GM18502 (cell line): ENCODE data around the gene MACROD2.
"Not testable (repeated sequence)": the region's sequence is repeated elsewhere in the genome, so short reads cannot be mapped to it uniquely, and the experiment has no call there.

ENCODE experiments used
- ATAC-seq: cut with Tn5 transposase; IDR thresholded peaks from one replicate; pipeline ENCODE4 v1.9.1; 2021; ENCODE audit warnings: mild to moderate bottlenecking; ENCODE audit not compliant: unreplicated experiment, poor library complexity

Gene MACROD2

GRCh38 chr20:15528391-15529111 lies 1533.2 kb downstream of the MACROD2 start:
- ATAC-seq = no peak

DNA sequence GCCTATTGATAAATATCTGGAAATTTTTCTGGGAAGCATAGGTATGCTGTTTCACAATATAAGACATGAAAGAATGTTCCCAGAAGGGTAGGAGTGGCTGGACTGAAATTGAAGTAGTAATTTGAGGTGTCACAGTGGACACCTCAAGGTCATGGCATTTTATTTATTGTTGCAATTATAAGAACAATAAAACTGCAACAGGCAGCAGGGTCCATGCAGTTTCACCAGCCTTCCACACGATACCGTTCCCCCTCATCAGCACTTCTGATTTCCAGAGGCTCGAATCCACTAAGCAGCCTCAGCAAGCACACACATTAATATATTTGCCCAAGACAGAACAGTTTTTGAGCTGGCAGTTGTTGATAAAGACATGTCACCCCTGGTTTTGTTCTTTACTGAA lies 1540.5 kb downstream of the MACROD2 start:
- no peak for ATAC-seq

GRCh38 chr20:15537200-15537599 lies 1541.9 kb downstream of the MACROD2 start:
- not testable (repeated sequence) for ATAC-seq

GRCh38 chr20:15542655-15543054 lies 1547.3 kb downstream of the MACROD2 start:
- ATAC-seq = no peak

- no peak for ATAC-seq
These were observed 1549.4 kb downstream of the MACROD2 start for GRCh38 chr20:15544742-15545141.

GRCh38 chr20:15546525-15547023 lies 1551.3 kb downstream of the MACROD2 start:
- ATAC-seq = no peak

- ATAC-seq = no peak
These were observed 1551.8 kb downstream of the MACROD2 start for GRCh38 chr20:15547119-15547518.

DNA sequence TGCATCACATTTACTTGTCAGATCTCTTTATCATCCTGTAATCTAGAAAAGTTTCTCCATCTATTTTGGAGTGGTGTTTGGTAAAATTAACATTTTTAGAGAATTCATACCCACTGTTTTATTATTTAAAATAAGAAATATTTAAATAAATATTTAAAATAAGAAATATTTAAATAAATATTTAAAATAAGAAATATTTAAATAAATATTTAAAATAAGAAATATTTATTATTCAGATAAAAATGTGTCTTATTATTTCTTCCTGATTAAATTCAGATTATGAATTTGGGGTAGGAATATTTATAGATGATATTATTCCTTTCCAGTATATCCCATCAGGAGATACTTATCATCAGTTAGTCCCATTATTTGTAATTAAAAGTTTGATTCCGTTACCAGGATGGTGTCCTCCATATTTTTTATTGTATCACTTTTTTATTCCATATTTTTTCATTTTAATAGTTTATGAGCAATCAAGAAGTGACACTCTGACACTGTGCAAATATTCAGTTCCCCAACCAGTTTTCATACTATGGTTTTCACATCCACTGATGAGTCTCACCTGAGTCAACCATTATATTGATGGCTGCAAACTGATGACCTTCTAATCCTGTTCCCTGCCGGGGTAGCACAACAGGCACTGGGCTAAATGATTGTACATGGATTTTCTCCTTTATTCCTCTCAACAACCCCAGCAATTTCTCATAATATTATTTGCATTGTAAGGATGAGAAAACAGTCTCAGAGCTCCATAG lies 1555.0 kb downstream of the MACROD2 start:
- no peak for ATAC-seq

DNA sequence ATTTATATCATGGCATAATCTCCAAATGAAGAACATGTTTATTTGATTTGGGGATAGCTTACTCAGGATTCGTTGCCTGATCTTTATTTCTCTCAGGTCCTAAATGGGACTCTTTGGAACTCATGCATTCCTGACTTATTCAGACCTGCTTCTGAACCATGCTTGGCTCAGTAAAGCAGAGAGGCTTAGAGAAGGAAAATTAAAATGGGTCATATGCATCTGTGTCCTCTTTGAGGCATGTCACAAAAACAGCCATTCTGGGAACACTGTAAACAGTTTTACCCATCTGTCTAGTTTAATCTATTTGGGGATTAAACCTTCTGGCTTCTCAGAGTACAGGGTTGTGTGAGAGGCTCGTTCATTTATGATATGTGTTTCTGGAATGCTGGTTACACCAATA lies 1560.6 kb downstream of the MACROD2 start:
- no peak for ATAC-seq

- ATAC-seq = no peak
These were observed 1561.6 kb downstream of the MACROD2 start for GRCh38 chr20:15556869-15557268.

DNA sequence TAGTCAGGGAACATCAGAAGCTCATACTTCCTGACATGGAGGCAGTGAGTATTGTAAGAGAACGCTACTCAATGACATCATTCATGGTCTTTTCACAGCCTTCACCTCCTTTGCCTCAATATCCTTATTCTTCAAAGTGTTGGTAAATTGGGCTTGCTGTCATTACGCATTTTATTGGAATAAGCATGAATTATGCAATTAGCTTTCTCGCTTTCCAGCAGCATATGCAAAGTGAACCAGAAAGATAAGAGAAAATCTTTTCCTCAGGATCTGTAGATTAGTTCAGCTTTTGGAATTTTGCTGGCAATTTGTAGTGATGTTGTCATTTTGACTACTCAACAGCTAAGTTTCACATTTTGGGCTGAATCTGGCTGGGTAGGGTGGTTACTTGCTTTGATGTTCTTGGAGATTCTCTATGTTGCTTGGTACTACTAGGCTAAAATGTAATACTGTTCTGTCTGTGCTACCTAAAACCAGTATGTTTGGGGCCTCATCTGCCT lies 1565.8 kb downstream of the MACROD2 start:
- ATAC-seq = no peak

DNA sequence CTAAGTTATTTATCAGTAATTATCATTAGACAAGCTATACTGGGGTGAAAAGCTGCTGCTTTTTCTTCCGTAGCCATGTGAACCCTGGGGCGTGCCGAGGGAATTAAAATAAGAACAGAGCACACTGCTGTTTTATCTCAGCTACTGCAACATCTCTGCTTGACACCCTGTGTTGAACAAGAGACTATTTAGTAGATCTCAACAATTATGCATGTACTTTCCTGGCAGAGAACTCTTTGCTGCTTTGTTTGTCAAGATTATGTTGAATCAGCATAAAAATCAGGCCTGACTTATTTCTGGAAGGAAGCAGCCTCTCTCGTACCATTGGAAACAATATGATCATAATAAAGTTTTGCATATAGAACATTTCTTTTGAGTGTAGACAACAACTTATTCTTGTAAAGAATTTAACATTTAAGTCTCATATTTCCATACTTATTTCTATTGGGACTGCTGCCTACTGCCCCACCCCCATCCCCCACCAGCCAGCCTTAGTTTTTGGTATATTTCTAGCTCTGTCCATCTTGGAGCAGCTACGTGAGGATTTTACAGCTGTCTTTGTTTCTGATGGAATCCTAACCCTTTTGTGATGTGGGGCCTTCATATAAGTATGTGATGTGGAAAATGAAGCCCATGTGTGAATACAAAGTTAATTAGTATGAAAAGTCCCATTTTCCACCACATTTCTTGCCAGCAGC lies 1566.5 kb downstream of the MACROD2 start:
- ATAC-seq = no peak

- ATAC-seq = no peak
These were observed 1568.5 kb downstream of the MACROD2 start for GRCh38 chr20:15563836-15564235.

- no peak for ATAC-seq
These were observed 1569.7 kb downstream of the MACROD2 start for GRCh38 chr20:15564981-15565380.

DNA sequence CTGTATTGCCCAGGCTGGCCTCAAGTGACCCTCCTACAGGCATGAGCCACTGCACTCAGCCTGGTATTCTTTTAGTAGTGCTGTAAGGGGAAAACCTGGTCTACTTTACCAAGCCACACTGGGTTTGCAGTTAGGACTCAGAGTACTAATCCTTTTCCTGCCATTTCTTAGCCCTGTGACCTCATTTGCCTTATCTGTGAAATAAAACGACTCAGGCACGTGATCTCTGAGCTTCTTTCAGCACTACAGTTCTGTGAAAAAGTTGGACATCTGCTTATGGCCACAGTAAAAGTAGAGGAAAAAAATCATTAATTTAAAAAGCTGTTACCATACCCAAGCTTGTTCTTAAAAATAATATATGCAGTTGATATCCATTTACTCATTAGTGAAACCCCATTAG lies 1570.5 kb downstream of the MACROD2 start:
- ATAC-seq = no peak

DNA sequence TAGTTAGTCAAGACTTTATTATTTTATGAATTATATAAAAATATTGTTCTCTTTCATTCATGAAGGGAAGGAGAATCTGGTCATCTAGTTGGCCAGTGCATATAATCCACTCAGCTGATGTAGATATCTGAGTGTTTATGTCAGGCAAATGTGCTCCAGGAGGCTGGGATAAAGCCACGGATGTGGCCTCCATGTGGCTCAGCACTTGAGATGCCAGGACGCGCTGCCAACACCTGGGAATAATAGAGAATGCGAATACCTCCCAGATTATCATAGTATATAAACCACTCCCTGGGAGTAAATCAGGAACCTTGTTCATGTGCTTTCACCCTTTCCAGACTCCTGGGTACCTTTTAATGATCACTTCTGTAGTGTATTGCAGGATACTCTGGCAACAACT lies 1571.9 kb downstream of the MACROD2 start:
- no peak for ATAC-seq

DNA sequence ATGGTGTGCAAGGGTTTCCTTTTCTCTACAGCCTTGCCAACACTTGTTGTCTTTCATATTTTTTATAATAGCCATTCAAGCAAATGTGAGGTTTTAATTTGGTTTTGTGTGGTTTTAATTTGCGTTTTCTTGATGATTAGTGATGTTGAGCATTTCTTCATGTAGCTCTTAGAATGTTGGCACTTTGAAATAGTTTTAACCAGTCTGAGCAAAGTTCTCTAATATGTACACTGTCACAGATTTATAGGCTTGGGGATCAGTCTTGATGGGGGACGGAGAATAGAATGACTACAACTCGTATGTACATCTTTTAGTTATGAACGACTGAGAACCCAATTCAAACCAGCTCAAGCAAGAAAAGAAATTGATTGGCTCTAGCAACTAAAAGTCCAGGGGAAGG lies 1574.8 kb downstream of the MACROD2 start:
- no peak for ATAC-seq

- no peak for ATAC-seq
These were observed 1575.7 kb downstream of the MACROD2 start for GRCh38 chr20:15571056-15571455.

GRCh38 chr20:15575255-15575654 lies 1579.9 kb downstream of the MACROD2 start:
- no peak for ATAC-seq

DNA sequence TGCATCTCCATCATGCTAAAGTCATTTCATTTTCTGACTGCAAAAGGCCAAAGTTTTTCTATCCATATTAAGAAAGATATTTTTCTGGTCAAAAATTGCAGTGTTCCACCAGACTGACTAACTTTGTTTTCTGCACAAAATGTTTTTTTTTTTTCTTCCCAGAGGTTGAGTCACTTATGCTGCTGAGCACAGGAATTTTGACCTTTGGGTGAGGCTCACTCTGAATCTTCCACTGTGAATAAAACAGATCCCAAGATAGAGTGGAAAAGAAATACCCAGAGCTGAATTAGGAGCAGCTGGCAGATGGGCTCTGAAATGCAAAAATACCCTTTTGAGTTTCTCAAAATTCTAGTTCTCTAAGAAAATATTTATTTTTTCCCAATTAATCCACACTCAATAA lies 1581.1 kb downstream of the MACROD2 start:
- ATAC-seq = no peak

- ATAC-seq = no peak
These were observed 1582.8 kb downstream of the MACROD2 start for GRCh38 chr20:15578113-15578512.
